NCI-H82 treated with DMSO at 0.1 percent for 48 hours (cell line): ENCODE results near the gene KCNMB1.

Source experiments
- DNase-seq: peaks from one replicate; lab custom pipeline; 2025; ENCODE audit not compliant: unreplicated experiment; lab: John Stamatoyannopoulos, UW

Gene KCNMB1, protein sequence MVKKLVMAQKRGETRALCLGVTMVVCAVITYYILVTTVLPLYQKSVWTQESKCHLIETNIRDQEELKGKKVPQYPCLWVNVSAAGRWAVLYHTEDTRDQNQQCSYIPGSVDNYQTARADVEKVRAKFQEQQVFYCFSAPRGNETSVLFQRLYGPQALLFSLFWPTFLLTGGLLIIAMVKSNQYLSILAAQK

DNA sequence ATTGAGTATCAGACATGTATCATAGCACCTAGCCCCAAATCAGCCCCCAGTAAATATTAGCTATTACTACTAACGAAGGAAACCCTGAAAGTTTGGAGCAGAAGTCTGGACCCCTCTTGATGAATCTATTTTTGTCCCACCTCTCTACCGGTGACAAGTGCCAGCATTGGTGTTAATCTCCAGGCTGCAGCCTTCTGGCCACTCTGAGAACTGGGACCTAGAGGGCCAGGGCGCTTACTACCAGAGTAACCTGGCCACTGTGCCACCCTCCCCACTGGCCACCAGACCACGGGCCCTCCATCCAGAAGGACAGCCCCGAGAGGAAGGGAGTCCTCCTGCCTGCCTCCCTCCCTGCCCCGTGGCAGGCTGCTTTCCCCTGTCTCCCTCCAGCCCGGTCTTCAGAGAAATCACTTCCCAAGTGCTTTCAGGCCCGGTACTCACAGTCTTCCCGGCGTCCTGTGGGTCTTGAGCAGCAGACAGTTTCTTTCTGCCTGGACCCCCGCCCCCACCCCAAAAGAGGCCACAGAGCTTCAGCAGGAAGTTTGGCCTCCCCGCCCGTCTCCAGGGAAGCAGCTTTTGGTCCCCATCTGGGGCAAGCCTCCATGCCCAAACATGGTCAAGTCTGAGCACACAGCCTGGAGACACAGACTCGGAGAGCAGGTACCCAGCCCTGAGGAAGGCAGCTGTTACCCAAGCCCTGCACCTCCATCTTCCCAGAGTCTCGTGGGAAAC is at the start of gene KCNMB1:
KCNMB1 (minus strand) TSS at position 550 of the 732 bp plus-strand sequence. CDS start 3,920 bp downstream, outside the sequence.
- DNase-seq = no peak

DNA sequence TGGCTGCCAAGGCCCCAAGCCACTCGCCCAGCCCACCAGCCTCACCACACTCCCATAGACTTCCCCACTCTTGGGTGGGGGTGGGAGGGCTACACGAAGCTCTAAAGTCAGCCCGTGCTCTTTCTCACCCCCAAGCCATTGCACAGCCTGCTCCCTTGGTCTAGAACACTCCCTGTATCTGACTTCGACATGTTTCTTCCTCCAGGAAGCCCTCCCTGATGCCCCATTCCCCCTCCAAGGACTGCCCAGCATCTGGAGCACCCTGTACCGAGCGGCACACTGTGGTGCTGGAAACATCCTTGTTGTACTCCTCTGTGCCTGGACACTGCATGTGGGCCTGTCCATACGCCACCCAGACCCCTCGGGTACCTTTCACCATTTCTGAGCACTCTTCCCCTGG is 49.4 kb upstream of the KCNMB1 start:
- no peak for DNase-seq

DNA sequence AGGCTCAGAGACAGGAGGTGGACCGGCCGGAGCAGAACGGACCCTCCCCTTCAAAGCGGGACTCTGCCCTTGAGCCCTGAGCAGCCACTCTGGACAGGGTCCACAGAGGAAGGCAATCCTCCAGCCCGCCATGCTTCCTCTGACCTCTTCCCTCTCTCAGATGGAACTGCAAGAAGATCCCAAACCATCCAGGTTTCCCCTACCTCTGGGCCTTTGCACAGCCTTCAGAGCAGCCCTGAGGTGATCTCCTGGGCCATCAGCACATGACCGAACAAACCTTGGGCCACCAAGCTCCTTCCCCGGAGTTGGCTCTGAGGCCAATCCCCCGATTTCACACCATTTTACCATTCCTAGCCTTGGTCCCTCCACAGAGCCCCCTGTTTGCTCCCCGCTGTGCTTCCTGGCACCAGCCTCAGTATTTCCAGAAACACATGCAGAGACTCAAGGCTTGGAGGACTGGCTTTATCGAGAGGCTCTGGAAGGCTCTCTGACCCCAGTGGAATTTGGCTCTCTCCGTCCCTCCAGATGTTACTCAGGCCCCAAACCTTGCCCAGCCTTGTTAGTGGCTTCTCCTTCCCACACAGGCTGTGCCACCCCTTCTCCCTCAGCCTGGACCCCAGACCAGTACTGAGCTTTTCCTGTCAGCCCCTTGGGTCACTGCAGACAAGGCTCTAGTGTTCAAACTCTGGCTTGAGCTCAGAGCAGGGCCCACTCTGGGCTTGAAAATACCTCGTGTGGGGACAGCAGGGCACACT is 48.6 kb upstream of the KCNMB1 start:
- DNase-seq = no peak

DNA sequence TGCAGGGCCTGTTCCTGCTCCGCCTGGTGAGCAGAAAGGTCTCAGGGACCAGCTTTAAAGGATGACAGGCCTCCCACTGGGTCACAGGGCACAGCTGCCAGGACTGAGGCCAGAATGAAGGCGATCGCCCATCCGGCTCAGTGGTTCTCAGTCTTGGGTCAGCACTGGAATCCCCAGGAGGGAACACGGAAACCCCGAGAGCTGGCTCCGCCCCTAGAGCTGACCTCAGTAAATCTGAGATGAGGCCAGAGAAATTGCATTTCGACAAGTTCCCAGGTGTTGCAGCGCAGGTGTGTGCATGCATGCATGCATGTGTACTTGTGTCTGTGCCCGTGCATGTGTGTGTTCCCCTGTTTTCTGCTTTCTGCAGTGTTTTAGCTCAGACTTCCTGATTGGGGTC is 47.2 kb upstream of the KCNMB1 start:
- DNase-seq = no peak

DNA sequence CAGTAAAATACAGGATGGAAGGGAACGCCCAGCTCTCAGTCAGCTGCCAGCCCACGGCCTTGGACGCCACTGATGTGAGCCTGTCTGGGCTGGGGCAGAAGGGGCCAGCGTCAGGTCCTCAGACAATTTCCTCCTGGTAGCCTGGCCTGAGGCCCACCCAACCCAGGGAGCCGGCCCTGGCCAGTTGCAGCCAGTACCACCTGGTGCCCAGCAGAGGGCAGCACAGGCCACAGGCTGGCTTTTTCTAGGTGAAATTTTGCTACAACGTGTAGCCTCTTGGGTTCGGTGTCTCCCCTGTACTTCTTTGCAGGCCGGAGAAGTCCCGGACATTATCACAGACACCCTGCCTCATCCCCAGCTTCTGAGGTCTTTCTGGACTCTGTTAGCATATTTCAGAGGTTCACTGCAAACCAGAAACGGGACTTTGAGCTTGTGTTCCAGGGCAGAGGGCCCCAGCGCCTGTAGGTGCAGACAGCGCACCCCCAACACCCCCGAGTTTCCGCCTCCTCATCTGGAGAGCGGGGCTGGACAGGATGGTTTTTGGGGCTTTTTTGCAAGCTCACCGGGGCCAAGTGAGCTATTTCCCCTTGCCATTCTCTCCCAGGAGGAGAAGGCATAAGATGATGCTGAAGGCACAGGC is 45.9 kb upstream of the KCNMB1 start:
- no peak for DNase-seq

DNA sequence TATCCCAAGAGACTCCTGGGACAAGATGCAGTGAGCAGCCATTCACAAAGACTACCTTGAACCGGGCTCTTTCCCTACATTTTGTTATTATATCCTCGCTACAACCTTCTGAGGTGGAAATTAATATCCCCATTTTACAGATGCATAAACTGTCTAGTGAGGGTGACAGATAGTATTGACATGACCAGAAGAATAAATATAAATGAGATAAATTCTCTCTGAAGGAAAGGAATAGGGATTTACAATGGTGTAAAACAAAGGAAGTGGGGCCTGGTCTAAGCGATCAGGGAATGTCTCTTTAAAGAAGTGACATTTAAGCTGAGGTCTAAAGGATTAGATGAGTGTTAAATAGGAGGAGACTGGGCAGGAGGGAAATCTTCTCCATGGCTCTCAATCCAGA is 43.5 kb upstream of the KCNMB1 start:
- DNase-seq = no peak

DNA sequence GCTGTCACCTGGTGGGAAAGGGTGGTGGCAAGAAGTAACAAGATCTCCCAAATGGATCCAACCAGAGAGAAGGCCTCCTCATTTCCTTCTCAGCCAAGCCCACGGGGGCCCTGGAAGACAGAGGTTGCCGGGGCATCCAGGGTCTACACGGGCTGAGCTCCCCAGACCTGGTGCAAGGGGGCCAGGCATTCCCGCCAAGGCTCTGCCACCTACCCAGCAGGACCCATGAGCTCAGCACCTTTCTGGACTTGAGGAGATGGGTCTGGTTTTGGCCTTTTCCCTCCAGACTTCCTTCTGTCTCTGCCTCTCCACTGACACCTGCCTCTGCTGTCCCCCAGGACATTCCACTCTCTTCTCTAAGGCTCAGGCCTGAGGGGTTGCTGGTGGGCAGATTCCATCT is 42.4 kb upstream of the KCNMB1 start:
- no peak for DNase-seq

DNA sequence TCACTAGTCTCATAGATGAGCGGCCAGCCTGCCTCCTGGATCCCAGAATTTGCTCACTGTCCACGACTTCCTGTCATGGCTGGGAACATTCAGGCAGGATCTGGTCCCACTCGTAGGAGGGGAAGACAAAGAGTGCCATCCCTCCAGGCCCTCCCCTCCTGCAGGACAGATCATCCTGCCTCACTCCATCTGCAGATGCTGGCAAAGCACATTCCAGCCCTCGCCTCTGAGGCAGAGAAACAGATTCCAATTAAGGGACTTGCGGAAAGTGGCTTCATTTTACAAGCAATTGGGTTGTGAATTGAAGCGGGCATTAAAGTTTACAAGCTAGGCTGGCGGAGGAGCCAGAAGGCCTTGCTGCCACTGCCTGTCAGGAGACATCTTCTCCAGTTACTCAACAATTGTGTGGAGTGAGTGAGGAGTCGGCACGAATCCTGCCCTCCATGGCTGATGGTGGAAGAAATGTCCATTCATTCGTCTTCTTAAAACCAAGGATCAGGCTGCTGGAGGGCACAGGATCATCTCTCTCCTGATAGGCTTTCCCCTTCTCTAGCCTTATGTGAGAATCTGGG is 41.8 kb upstream of the KCNMB1 start:
- DNase-seq = no peak

DNA sequence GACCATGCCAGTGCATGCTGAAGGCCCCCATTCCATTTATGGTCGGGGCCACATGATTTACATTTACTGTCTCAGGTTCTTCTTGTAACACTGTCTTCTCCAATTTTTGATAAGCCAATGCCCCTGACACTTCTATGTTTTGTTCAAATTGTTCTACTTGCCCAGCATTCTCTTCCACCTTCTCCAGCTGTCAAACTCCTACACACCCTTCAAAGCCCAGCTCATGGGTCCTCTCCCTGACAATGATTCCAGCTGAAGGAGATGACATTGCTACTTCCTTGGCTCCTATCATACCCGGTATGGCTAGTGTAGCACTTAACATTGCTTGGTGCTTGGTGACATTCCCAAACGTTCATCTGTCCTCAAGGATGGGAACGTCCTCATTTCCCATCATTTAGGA is 41.1 kb upstream of the KCNMB1 start:
- no peak for DNase-seq

DNA sequence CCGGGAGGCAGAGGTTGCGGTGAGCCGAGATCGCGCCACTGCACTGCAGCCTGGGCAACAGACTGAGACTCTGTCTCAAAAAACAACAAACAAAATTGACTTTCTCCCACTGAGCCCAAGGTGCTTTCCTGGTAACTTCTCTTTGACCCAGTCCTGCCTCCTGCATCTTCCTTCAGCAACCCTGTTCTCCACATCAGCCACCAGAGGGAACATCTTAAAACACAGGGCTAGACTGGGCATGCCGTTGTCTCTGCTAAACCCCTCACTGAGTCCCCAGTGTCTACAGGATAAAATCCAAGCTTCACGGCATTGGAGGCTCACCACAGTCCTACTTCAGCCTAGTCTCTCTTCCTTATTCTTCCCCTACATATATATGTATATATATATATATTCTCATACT is 39.8 kb upstream of the KCNMB1 start:
- DNase-seq = no peak

DNA sequence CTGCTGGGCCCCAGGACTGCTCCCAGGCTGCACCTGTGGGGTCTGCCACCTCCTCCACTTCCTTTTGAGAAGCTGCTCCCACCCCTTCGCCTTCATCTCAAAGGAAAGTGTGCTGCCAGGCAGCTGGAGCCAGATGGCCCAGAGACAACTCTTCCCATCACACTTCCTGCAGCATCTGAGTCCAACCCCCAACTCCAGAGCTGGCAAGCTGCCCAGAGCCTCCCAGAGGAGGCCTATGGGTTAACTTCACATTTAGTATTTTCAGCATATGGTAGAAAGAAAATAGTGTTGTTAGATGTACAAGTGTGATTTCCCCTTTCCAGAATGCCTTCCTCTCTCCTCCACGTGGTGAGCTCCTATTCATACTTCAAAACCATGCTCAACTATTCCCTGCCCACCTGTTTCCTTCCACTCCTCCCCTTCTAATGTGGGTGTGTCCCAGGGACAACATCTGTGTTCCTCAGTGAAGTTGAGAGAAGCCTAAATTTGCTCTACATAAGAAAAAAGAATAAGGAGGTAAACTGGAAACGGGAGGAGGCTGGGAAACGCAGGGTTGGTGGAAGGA is 38.6 kb upstream of the KCNMB1 start:
- no peak for DNase-seq

DNA sequence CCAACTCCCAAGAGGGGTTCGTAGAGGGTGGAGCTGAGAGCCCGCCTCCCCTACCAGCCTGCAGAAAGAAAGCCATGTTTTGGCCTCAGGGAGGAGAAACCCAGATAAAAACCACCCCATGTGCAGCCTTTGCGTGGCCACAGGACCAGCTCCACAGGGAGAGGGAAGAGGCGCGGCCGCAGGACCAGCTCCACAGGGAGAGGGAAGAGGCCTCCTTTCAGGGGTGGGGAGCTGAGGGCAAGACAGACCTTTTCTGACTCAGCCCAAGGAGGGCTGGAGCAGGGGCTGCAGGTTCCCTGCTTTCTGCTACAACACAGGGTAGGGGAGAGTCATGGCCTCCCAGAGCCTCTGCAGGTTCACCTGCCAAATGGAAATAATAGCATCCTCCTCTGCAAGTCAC is 37.6 kb upstream of the KCNMB1 start:
- DNase-seq = no peak

DNA sequence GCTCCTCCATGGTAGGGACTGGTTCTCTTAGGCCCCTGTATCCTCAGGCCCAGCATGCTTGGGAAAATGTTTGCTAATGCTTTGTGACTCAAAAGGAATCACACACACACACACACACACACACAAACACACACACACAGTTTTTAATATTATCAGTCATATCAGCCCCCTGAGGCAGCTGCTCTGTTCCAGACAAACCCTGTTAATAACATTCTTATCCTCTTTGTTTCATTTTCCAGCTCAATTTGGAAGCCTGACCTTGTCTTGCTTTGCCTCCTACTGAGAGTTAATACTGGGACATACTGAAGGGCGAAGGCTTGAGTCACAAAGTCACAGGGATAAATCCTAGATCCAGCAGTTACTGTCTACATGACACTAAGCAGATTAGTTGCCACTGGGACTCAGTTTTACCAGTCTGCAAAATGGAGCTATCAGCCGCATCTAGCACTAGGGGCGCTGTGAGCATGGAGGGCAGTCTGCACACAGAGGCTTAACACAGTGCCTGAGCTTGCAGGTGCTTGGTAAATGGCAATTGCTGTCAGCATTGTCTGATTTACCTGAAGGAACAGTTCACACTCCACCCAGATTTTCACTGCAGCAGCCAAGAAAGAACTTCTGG is 37.1 kb upstream of the KCNMB1 start:
- DNase-seq = no peak

DNA sequence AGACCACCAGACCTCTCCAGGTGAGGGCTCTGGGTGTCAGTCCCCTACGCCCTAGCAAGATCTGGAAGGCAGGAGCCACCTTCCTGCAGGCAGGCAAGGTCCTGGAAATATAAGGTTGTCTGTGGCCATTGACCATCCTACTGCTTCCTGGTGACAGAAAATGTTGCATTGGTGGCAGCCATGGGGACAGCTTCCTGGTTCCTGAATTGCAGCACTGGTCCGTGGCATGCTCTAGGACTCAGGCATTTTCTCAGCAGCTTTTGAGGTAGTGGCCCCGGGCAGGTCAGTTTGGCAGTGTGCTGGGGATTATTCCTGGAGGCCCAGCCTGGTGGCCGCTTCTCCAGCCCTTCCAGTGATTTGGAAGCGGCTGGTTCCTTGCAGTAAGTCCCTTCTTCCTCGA is 36.6 kb upstream of the KCNMB1 start:
- DNase-seq = no peak

DNA sequence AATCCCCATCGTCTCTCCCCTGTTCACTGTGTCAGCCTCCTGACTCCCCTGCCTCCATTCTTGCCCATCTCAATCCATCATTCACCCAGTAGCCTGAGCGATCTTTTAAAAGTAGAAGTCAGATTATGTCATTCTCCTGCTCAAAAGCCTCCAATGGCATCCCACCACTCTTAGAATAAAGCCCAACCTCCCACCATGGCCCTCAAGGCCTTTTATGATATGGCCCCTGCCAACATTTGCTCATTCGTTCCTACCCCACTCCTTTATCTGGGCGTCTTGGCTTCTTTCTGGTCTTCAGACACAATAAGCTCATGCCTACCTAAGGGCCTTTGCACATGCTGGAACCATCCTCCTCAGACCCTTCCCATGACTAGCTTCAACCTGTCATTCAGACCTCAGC is 35.5 kb upstream of the KCNMB1 start:
- no peak for DNase-seq

DNA sequence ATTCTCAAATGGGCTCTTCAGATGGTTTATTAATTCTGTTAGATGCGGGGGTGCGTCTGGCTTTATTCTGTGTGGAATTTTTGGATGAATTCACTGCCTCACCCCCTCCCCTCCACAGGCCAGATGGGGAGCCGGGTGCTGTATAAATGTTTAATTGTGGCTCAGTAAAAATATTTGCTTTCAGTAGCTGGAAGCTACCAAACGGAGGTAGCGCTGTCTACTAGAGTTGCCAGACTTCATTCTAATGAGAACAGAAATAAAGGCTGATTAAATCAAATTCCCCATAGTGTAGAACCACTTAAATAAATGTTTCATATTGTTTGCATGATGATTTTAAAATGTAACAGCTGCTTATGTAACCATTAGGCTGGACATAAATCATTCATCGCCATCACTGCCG is 34.5 kb upstream of the KCNMB1 start:
- no peak for DNase-seq

DNA sequence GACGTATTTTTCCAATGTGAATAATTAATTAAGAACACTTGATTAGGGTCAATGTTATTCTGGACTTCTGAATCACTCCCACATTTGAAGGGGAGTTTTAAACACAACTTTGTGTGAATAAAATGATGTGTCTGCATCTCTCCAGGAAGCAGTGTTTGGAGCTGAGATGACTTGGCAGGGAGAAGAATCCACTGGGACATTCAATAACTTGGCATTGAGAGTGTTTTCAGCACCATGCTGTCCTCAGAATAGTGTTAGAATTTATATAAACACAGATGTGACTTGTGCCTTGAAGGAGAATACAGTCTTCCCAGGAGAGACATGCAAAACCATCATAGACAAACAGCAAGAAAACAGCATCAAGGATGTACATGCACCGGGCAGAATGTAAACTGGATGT is 32.7 kb upstream of the KCNMB1 start:
- no peak for DNase-seq

DNA sequence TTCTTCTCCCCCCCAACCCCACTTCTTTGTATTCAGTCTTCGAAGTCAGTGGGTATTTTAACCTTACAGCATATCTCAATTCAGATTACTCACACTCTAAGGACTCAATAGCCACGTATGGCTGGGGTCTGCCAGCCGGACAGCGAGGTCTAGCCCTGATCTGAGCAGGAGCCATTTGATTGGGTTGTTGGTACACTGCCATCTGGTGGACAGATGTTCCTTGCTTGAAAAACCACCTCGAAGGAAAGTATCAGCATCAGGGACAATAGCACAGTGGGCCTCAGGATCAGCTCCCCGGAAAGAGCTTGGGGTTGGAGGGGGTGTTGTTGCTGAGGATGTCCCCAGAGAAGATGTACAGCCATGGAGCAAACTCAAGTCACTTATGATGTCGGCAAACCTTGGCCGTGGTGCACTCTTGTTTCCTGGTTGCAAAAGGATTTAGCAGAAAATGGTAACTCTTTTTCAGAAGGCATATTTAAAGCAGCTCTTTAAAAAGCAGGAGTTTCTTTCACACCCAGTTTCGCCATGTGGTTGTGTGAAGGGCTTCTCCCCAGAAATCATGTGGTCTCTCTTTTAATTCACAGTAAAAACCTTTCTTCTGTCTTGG is 31.7 kb upstream of the KCNMB1 start:
- peak; percentile 2 for DNase-seq

DNA sequence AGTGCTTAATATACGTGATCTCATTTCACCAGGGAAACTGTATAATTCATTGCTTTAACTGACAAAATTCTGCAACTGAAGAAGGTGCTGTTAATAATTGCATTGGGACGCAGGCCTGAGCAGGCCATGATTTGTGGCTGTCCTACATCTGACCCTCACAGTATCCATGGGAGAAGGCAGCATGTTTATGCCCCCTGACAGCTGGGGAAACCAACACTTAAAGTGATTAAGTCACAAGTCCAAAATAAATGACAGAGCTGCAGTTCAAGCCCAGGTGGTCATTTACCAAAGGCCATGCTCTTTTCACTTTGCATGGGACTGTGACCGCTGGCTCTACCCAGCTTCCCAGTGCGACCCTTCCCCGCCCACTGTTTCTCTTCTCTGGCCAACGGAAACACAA is 30.5 kb upstream of the KCNMB1 start:
- no peak for DNase-seq

DNA sequence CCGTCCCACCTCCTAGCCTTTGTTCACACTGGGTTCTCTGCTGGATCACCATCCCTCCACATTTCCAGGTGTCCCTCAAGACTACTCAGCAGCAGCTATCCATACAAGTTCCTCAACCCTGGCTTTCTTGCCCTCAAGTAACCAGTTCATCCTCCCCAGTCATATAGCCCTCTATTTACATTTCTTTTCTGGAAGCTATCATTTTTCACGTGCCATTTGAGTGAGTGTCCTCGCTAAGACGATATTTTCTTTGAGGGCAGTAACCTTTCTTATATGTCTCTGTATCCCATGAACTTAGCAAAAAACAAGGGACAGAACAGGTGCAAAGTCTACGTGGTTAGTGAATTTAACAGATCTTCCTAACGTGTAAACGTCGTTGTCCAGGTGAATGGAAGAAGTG is 29.6 kb upstream of the KCNMB1 start:
- no peak for DNase-seq
